ENCODE data around the gene CHD5.

- no peak for TF ChIP-seq ZFP3 (CRISPR knock-in tag; IDR thresholded peaks at IDR 0.05)
- no peak for TF ChIP-seq ARNTL (CRISPR knock-in tag; IDR thresholded peaks at IDR 0.05; ENCODE audit: borderline replicate concordance, low read depth)
- no peak for TF ChIP-seq CSDC2 (CRISPR knock-in tag; IDR thresholded peaks at IDR 0.05)
- TF ChIP-seq ZNF70 (CRISPR knock-in tag; IDR thresholded peaks at IDR 0.05), result no peak
- no peak for TF ChIP-seq SNAI2 (CRISPR knock-in tag; IDR thresholded peaks at IDR 0.05)
- no peak for TF ChIP-seq PPARA (CRISPR knock-in tag; IDR thresholded peaks at IDR 0.05; ENCODE audit: borderline replicate concordance)
- TF ChIP-seq, protein P1, sequence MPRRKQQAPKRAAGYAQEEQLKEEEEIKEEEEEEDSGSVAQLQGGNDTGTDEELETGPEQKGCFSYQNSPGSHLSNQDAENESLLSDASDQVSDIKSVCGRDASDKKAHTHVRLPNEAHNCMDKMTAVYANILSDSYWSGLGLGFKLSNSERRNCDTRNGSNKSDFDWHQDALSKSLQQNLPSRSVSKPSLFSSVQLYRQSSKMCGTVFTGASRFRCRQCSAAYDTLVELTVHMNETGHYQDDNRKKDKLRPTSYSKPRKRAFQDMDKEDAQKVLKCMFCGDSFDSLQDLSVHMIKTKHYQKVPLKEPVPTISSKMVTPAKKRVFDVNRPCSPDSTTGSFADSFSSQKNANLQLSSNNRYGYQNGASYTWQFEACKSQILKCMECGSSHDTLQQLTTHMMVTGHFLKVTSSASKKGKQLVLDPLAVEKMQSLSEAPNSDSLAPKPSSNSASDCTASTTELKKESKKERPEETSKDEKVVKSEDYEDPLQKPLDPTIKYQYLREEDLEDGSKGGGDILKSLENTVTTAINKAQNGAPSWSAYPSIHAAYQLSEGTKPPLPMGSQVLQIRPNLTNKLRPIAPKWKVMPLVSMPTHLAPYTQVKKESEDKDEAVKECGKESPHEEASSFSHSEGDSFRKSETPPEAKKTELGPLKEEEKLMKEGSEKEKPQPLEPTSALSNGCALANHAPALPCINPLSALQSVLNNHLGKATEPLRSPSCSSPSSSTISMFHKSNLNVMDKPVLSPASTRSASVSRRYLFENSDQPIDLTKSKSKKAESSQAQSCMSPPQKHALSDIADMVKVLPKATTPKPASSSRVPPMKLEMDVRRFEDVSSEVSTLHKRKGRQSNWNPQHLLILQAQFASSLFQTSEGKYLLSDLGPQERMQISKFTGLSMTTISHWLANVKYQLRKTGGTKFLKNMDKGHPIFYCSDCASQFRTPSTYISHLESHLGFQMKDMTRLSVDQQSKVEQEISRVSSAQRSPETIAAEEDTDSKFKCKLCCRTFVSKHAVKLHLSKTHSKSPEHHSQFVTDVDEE (CRISPR knock-in tag; IDR thresholded peaks at IDR 0.05), result no peak
- no peak for TF ChIP-seq OSR1 (CRISPR knock-in tag; IDR thresholded peaks at IDR 0.05)
- no peak for TF ChIP-seq ISL1 (CRISPR knock-in tag; IDR thresholded peaks at IDR 0.05)
- TF ChIP-seq, protein P2, sequence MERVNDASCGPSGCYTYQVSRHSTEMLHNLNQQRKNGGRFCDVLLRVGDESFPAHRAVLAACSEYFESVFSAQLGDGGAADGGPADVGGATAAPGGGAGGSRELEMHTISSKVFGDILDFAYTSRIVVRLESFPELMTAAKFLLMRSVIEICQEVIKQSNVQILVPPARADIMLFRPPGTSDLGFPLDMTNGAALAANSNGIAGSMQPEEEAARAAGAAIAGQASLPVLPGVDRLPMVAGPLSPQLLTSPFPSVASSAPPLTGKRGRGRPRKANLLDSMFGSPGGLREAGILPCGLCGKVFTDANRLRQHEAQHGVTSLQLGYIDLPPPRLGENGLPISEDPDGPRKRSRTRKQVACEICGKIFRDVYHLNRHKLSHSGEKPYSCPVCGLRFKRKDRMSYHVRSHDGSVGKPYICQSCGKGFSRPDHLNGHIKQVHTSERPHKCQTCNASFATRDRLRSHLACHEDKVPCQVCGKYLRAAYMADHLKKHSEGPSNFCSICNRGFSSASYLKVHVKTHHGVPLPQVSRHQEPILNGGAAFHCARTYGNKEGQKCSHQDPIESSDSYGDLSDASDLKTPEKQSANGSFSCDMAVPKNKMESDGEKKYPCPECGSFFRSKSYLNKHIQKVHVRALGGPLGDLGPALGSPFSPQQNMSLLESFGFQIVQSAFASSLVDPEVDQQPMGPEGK (CRISPR knock-in tag; IDR thresholded peaks at IDR 0.05; ENCODE audit: borderline replicate concordance), result no peak
- TF ChIP-seq GLIS3 (CRISPR knock-in tag; IDR thresholded peaks at IDR 0.05), result no peak
- no peak for TF ChIP-seq ZFP30 (CRISPR knock-in tag; IDR thresholded peaks at IDR 0.05)
These were observed 451 bp downstream of the CHD5 start for GRCh38 chr1:6179564-6180175.

Measured in SK-N-SH treated with all-trans-retinoic acid at 6 μM for 48 hours (cell line).